Measurements from ENCODE around the gene RRM2.

RRM2 gene

GRCh38 chr2:10151462-10151861 is 28.9 kb downstream of the RRM2 start:
- DNase-seq (ENCODE audit: low read depth in 1 of 2, low spot score in 1 of 2), result no peak

GRCh38 chr2:10157293-10157692 is 34.8 kb downstream of the RRM2 start:
- no peak for DNase-seq (ENCODE audit: low read depth in 1 of 2, low spot score in 1 of 2)

- DNase-seq (ENCODE audit: low read depth in 1 of 2, low spot score in 1 of 2), result no peak
Measured at GRCh38 chr2:10158681-10159080, 36.1 kb downstream of the RRM2 start.

GRCh38 chr2:10159086-10159485 is 36.5 kb downstream of the RRM2 start:
- no peak for DNase-seq (ENCODE audit: low read depth in 1 of 2, low spot score in 1 of 2)

- DNase-seq (ENCODE audit: low read depth in 1 of 2, low spot score in 1 of 2), result no peak
Measured at GRCh38 chr2:10159581-10160131, 37.1 kb downstream of the RRM2 start.

GRCh38 chr2:10160203-10160955 is 37.8 kb downstream of the RRM2 start:
- DNase-seq (ENCODE audit: low read depth in 1 of 2, low spot score in 1 of 2), result no peak

- no peak for DNase-seq (ENCODE audit: low read depth in 1 of 2, low spot score in 1 of 2)
Measured at GRCh38 chr2:10161206-10161931, 38.8 kb downstream of the RRM2 start.

GRCh38 chr2:10161961-10162441 is 39.5 kb downstream of the RRM2 start:
- DNase-seq (ENCODE audit: low read depth in 1 of 2, low spot score in 1 of 2), result no peak

GRCh38 chr2:10162586-10163497 is 40.3 kb downstream of the RRM2 start:
- DNase-seq (ENCODE audit: low read depth in 1 of 2, low spot score in 1 of 2), result no peak

GRCh38 chr2:10163498-10164486 is 41.3 kb downstream of the RRM2 start:
- no peak for DNase-seq (ENCODE audit: low read depth in 1 of 2, low spot score in 1 of 2)

GRCh38 chr2:10164601-10165000 is 42.1 kb downstream of the RRM2 start:
- DNase-seq (ENCODE audit: low read depth in 1 of 2, low spot score in 1 of 2), result no peak

GRCh38 chr2:10165282-10165681 is 42.7 kb downstream of the RRM2 start:
- no peak for DNase-seq (ENCODE audit: low read depth in 1 of 2, low spot score in 1 of 2)

- no peak for DNase-seq (ENCODE audit: low read depth in 1 of 2, low spot score in 1 of 2)
Measured at GRCh38 chr2:10165861-10166675, 43.5 kb downstream of the RRM2 start.

GRCh38 chr2:10166676-10167292 is 44.2 kb downstream of the RRM2 start:
- no peak for DNase-seq (ENCODE audit: low read depth in 1 of 2, low spot score in 1 of 2)

GRCh38 chr2:10167316-10167715 is 44.8 kb downstream of the RRM2 start:
- no peak for DNase-seq (ENCODE audit: low read depth in 1 of 2, low spot score in 1 of 2)

- DNase-seq (ENCODE audit: low read depth in 1 of 2, low spot score in 1 of 2), result no peak
Measured at GRCh38 chr2:10168221-10168620, 45.7 kb downstream of the RRM2 start.

- DNase-seq (ENCODE audit: low read depth in 1 of 2, low spot score in 1 of 2), result no peak
Measured at GRCh38 chr2:10169053-10169578, 46.6 kb downstream of the RRM2 start.

- no peak for DNase-seq (ENCODE audit: low read depth in 1 of 2, low spot score in 1 of 2)
Measured at GRCh38 chr2:10169581-10169980, 47.0 kb downstream of the RRM2 start.
